CD4-positive, CD25-positive, alpha-beta regulatory T cell (primary cell): ENCODE data around the gene MRTFA. TPM values are rescaled to one million over a fixed set of nuclear protein-coding genes. Genes with fewer than 3 reads are reported as not detected.

Experiments used
- ATAC-seq, 2 donors: fragments of 150-1000 bp; cut with Tn5 transposase; one replicate each; pipeline ENCODE4 v1.10.0; 2021; ENCODE audit warnings: low read depth in 2 of 2, moderate number of reproducible peaks in 2 of 2, moderate library complexity in 1 of 2
- DNase-seq, 3 donors: peaks; one replicate each; pipeline versions ENCODE4 v3.0.0 to v3.0.0-alpha.2; 2012 to 2022; ENCODE audit warnings: mixed read lengths in 1 of 3
- H3K27ac ChIP-seq: one replicate; pipeline ENCODE4 v1.7.0; 2013; ENCODE audit warnings: mild to moderate bottlenecking, low read length; ENCODE audit not compliant: insufficient read depth, poor library complexity, severe bottlenecking
- H3K27me3 ChIP-seq: one replicate; pipeline ENCODE4 v1.7.0; 2013; ENCODE audit warnings: low read length; ENCODE audit not compliant: control insufficient read depth, insufficient read depth
- H3K36me3 ChIP-seq: one replicate; pipeline ENCODE4 v1.7.0; 2013; ENCODE audit warnings: mild to moderate bottlenecking, low read length, moderate library complexity; ENCODE audit not compliant: control insufficient read depth, insufficient read depth
- H3K4me1 ChIP-seq: 2 replicates; pipeline ENCODE4 v1.7.0; 2013; ENCODE audit warnings: mild to moderate bottlenecking, low read length; ENCODE audit not compliant: insufficient read depth, control insufficient read depth, poor library complexity, severe bottlenecking
- H3K4me3 ChIP-seq: one replicate; pipeline ENCODE4 v1.7.0; 2013; ENCODE audit warnings: low read depth, mild to moderate bottlenecking, low read length, moderate library complexity
- H3K9me3 ChIP-seq, 2 experiments: 1 replicate in 1 of 2; 2 replicates in 1 of 2; pipeline ENCODE4 v1.7.0; 2013; ENCODE audit warnings: low read length in 2 of 2, mild to moderate bottlenecking in 1 of 2, moderate library complexity in 1 of 2; ENCODE audit not compliant: control insufficient read depth in 2 of 2
- H3K27ac Mint-ChIP-seq, 3 donors: one replicate each; pipeline ENCODE4 v1.8.0; 2020 to 2022; ENCODE audit warnings: mild to moderate bottlenecking in 3 of 3, mixed read lengths in 3 of 3, moderate library complexity in 2 of 3
- H3K27me3 Mint-ChIP-seq: one replicate; pipeline ENCODE4 v1.8.0; 2022; ENCODE audit warnings: mild to moderate bottlenecking, mixed read lengths
- H3K36me3 Mint-ChIP-seq: one replicate; pipeline ENCODE4 v1.8.0; 2020; ENCODE audit warnings: mixed read lengths
- H3K4me1 Mint-ChIP-seq, 4 donors: one replicate each; pipeline ENCODE4 v1.8.0; 2020 to 2022; ENCODE audit warnings: mixed read lengths in 4 of 4, mild to moderate bottlenecking in 1 of 4
- H3K4me3 Mint-ChIP-seq, 4 donors: one replicate each; pipeline ENCODE4 v1.8.0; 2020 to 2022; ENCODE audit warnings: mild to moderate bottlenecking in 4 of 4, mixed read lengths in 4 of 4, moderate library complexity in 3 of 4
- H3K9me3 Mint-ChIP-seq, 7 donors: one replicate each; pipeline ENCODE4 v1.8.0; 2020 to 2022; ENCODE audit warnings: mixed read lengths in 7 of 7, mild to moderate bottlenecking in 3 of 7, moderate library complexity in 2 of 7
- polyA plus RNA-seq, 4 donors: library from polyadenylated mRNA; unstranded; fragments of 300-500 nt; fragmentation: Illumina TruSeq; gene quantifications; one replicate each; pipeline ENCODE4 v1.2.3, GENCODE V29; 2021
- total RNA-seq: library from RNA; stranded (reverse); gene quantifications from one replicate; pipeline ENCODE4 v1.2.3, GENCODE V29; 2022

MRTFA gene
- total and polyA plus RNA-seq, 5 donors from 2014 or later: 11.3 to 94.5 (median 16.4) TPM

GRCh38 chr22:40524392-40525249 is 111.9 kb downstream of the MRTFA start:
- Mint-ChIP-seq H3K27ac (peak overlapping the region in 1 of 3 donors; percentile 34), H3K4me3 (no peak overlapping the region), H3K27me3 (no peaks in the 10 kb centered on the region), H3K36me3 (peaks cover 7% of the 10 kb centered on the region), H3K9me3 (no peaks in the 10 kb centered on the region), H3K4me1 (peaks cover 18 to 51% (median 39%) of the 10 kb centered on the region in 4 donors)
- no peak overlapping the region for H3K4me3 ChIP-seq
- no peak for DNase-seq
- no peak for ATAC-seq
- H3K9me3 ChIP-seq: no peaks in the 10 kb centered on the region
- no peaks in the 10 kb centered on the region for H3K36me3 ChIP-seq
- no peaks in the 10 kb centered on the region for H3K27me3 ChIP-seq
- H3K27ac ChIP-seq: no peak overlapping the region
- H3K4me1 ChIP-seq: peaks cover 5% of the 10 kb centered on the region

- Histone ChIP-seq H3K9me3 (no peaks in the 10 kb centered on the region), H3K27ac (no peak overlapping the region), H3K27me3 (no peaks in the 10 kb centered on the region), H3K36me3 (peaks cover 3% of the 10 kb centered on the region), H3K4me1 (peaks cover 13% of the 10 kb centered on the region), H3K4me3 (no peak overlapping the region)
- H3K4me3 Mint-ChIP-seq: peak overlapping the region in 1 of 4 donors; percentile 51
- peak overlapping the region in 2 of 3 donors; percentile 40 to 41 for H3K27ac Mint-ChIP-seq
- peaks cover 22 to 59% (median 43%) of the 10 kb centered on the region in 4 donors for H3K4me1 Mint-ChIP-seq
- no peaks in the 10 kb centered on the region for H3K9me3 Mint-ChIP-seq
- ATAC-seq: no peak
- H3K27me3 Mint-ChIP-seq: no peaks in the 10 kb centered on the region
- DNase-seq: no peak
- peaks cover 15% of the 10 kb centered on the region for H3K36me3 Mint-ChIP-seq
Observed at GRCh38 chr22:40522141-40522540, 114.4 kb downstream of the MRTFA start.

- no peaks in the 10 kb centered on the region for H3K27me3 ChIP-seq
- H3K27me3 Mint-ChIP-seq: no peaks in the 10 kb centered on the region
- no peak overlapping the region for H3K27ac Mint-ChIP-seq
- peaks cover 17% of the 10 kb centered on the region for H3K36me3 Mint-ChIP-seq
- peaks cover 13% of the 10 kb centered on the region for H3K4me1 ChIP-seq
- DNase-seq: no peak
- H3K9me3 ChIP-seq: no peaks in the 10 kb centered on the region
- H3K4me1 Mint-ChIP-seq: peaks cover 22 to 50% (median 37%) of the 10 kb centered on the region in 4 donors
- no peak for ATAC-seq
- H3K4me3 Mint-ChIP-seq: no peak overlapping the region
- H3K27ac ChIP-seq: no peak overlapping the region
- H3K4me3 ChIP-seq: no peak overlapping the region
- no peaks in the 10 kb centered on the region for H3K9me3 Mint-ChIP-seq
- H3K36me3 ChIP-seq: peaks cover 3% of the 10 kb centered on the region
Observed at GRCh38 chr22:40521046-40521445, 115.5 kb downstream of the MRTFA start.

- peak overlapping the region; percentile 68 for H3K27ac ChIP-seq
- DNase-seq (no peak), ATAC-seq (no peak)
- Mint-ChIP-seq H3K4me3 (peak overlapping the region in 1 of 4 donors; percentile 31), H3K27me3 (no peaks in the 10 kb centered on the region), H3K9me3 (no peaks in the 10 kb centered on the region), H3K27ac (peak overlapping the region in 2 of 3 donors; percentile 53 to 94), H3K4me1 (peaks cover 19 to 46% (median 34%) of the 10 kb centered on the region in 4 donors), H3K36me3 (peaks cover 19% of the 10 kb centered on the region)
- peaks cover 3% of the 10 kb centered on the region for H3K36me3 ChIP-seq
- no peak overlapping the region for H3K4me3 ChIP-seq
- H3K9me3 ChIP-seq: no peaks in the 10 kb centered on the region
- no peaks in the 10 kb centered on the region for H3K27me3 ChIP-seq
- H3K4me1 ChIP-seq: peaks cover 13% of the 10 kb centered on the region
Observed at GRCh38 chr22:40520562-40520961, 116.0 kb downstream of the MRTFA start.

- Mint-ChIP-seq H3K9me3 (peaks cover 0 to 2% (median 0%) of the 10 kb centered on the region in 7 donors), H3K36me3 (peaks cover 22% of the 10 kb centered on the region), H3K27me3 (no peaks in the 10 kb centered on the region), H3K27ac (peak overlapping the region; percentile 26 to 94 (median 53)), H3K4me1 (peaks cover 16 to 46% (median 33%) of the 10 kb centered on the region in 4 donors), H3K4me3 (peak overlapping the region in 1 of 4 donors; percentile 31)
- ATAC-seq: peak; percentile 18 to 20
- Histone ChIP-seq H3K36me3 (peaks cover 3% of the 10 kb centered on the region), H3K9me3 (no peaks in the 10 kb centered on the region), H3K27ac (peak overlapping the region; percentile 68), H3K27me3 (no peaks in the 10 kb centered on the region), H3K4me3 (peak overlapping the region; percentile 92), H3K4me1 (peaks cover 13% of the 10 kb centered on the region)
- DNase-seq: no peak
Observed at GRCh38 chr22:40519948-40520331, 116.6 kb downstream of the MRTFA start.

- Histone ChIP-seq H3K27me3 (no peaks in the 10 kb centered on the region), H3K9me3 (no peaks in the 10 kb centered on the region), H3K4me1 (peaks cover 13% of the 10 kb centered on the region), H3K4me3 (peak overlapping the region; percentile 92), H3K36me3 (peaks cover 3% of the 10 kb centered on the region), H3K27ac (peak overlapping the region; percentile 68)
- H3K9me3 Mint-ChIP-seq: peaks cover 0 to 2% (median 0%) of the 10 kb centered on the region in 7 donors
- ATAC-seq: peak; percentile 90 to 94
- H3K36me3 Mint-ChIP-seq: peaks cover 22% of the 10 kb centered on the region
- H3K27me3 Mint-ChIP-seq: no peaks in the 10 kb centered on the region
- H3K4me1 Mint-ChIP-seq: peaks cover 16 to 42% (median 30%) of the 10 kb centered on the region in 4 donors
- peak in 2 of 3 donors; percentile 63 to 83 for DNase-seq
- H3K4me3 Mint-ChIP-seq: peak overlapping the region; percentile 75 to 92 (median 79)
- H3K27ac Mint-ChIP-seq: peak overlapping the region; percentile 84 to 94 (median 89)
Observed at GRCh38 chr22:40519284-40519947, 117.1 kb downstream of the MRTFA start.

- Mint-ChIP-seq H3K27ac (peak overlapping the region; percentile 84 to 94 (median 89)), H3K36me3 (peaks cover 22% of the 10 kb centered on the region), H3K9me3 (peaks cover 0 to 2% (median 0%) of the 10 kb centered on the region in 7 donors), H3K4me1 (peaks cover 16 to 39% (median 27%) of the 10 kb centered on the region in 4 donors), H3K4me3 (peak overlapping the region; percentile 75 to 92 (median 79)), H3K27me3 (no peaks in the 10 kb centered on the region)
- H3K4me3 ChIP-seq: peak overlapping the region; percentile 92
- peaks cover 13% of the 10 kb centered on the region for H3K4me1 ChIP-seq
- peaks cover 3% of the 10 kb centered on the region for H3K36me3 ChIP-seq
- no peaks in the 10 kb centered on the region for H3K9me3 ChIP-seq
- DNase-seq (no peak), ATAC-seq (no peak)
- peak overlapping the region; percentile 68 for H3K27ac ChIP-seq
- no peaks in the 10 kb centered on the region for H3K27me3 ChIP-seq
Observed at GRCh38 chr22:40518840-40519239, 117.7 kb downstream of the MRTFA start.
